CD14-positive monocyte (primary cell): Measurements from ENCODE around the gene ELP1. TPM values are rescaled to one million over a fixed set of nuclear protein-coding genes. Genes with fewer than 3 reads are reported as not detected.
A peak's percentile ranks its signal among the peaks of the same experiment; 100 is the strongest.

ENCODE experiments used
- DNase-seq, 3 donors: peaks; one replicate each; pipeline ENCODE4 v3.0.0-alpha.2; 2011 to 2022
- H2AFZ ChIP-seq: 2 replicates; pipeline ENCODE4 v1.6.0; 2012; ENCODE audit warnings: mild to moderate bottlenecking, low read depth, low read length, inconsistent platforms; ENCODE audit not compliant: insufficient read depth, poor library complexity, severe bottlenecking
- H3K27ac ChIP-seq, 2 donors: 1 replicate in 1 of 2; 2 replicates in 1 of 2; pipeline ENCODE4 v1.5.1; 2012 to 2013; ENCODE audit warnings: low read length in 2 of 2, control low read depth in 1 of 2, inconsistent platforms in 1 of 2, low read depth in 1 of 2, mild to moderate bottlenecking in 1 of 2
- H3K27me3 ChIP-seq, 2 donors: one replicate each; pipeline versions ENCODE4 v1.6.0 to v1.6.1; 2011 to 2013; ENCODE audit warnings: low read length in 2 of 2; ENCODE audit not compliant: control insufficient read depth in 2 of 2, insufficient read depth in 2 of 2
- H3K36me3 ChIP-seq, 2 donors: replicated peaks in 1 of 2; 1 replicate in 1 of 2; 2 replicates in 1 of 2; pipeline versions ENCODE4 v1.5.1 to v1.6.1; 2012 to 2013; ENCODE audit warnings: low read length in 2 of 2, control low read depth in 1 of 2, inconsistent platforms in 1 of 2, mild to moderate bottlenecking in 1 of 2; ENCODE audit not compliant: insufficient read depth in 2 of 2, control insufficient read depth in 1 of 2
- H3K4me1 ChIP-seq, 2 donors: 1 replicate in 1 of 2; 2 replicates in 1 of 2; pipeline versions ENCODE4 v1.5.1 to v1.6.1; 2012 to 2013; ENCODE audit warnings: low read length in 2 of 2, control low read depth in 1 of 2, inconsistent platforms in 1 of 2, mild to moderate bottlenecking in 1 of 2, moderate library complexity in 1 of 2; ENCODE audit not compliant: insufficient read depth in 2 of 2, control insufficient read depth in 1 of 2
- H3K4me2 ChIP-seq: replicated peaks from 2 replicates; pipeline ENCODE3; 2012; ENCODE audit warnings: low read length, moderate library complexity, mild to moderate bottlenecking; ENCODE audit not compliant: poor library complexity, severe bottlenecking; ENCODE audit errors: extremely low read depth
- H3K4me3 ChIP-seq, 3 experiments: fragments of 200-600 bp in 1 of 3; sonication (generic) in 1 of 3; replicated peaks in 1 of 3; 1 replicate in 2 of 3; 2 replicates in 1 of 3; pipeline ENCODE4 v1.5.1; 2011 to 2013; ENCODE audit warnings: low read length in 3 of 3, mild to moderate bottlenecking in 3 of 3, control low read depth in 2 of 3, low read depth in 2 of 3, inconsistent platforms in 1 of 3, moderate library complexity in 1 of 3
- H3K79me2 ChIP-seq: 2 replicates; pipeline ENCODE4 v1.6.0; 2012; ENCODE audit warnings: mild to moderate bottlenecking, control low read depth, inconsistent platforms, low read length, moderate library complexity; ENCODE audit not compliant: insufficient read depth
- H3K9ac ChIP-seq: 2 replicates; pipeline ENCODE4 v1.6.0; 2017; ENCODE audit warnings: low read length, mild to moderate bottlenecking; ENCODE audit not compliant: insufficient read depth, poor library complexity, severe bottlenecking
- H3K9me3 ChIP-seq, 2 donors: replicated peaks in 1 of 2; 1 replicate in 1 of 2; 2 replicates in 1 of 2; pipeline versions ENCODE4 v1.5.1 to v1.6.1; 2012 to 2013; ENCODE audit warnings: low read length in 2 of 2, control low read depth in 1 of 2; ENCODE audit not compliant: control insufficient read depth in 1 of 2, insufficient read depth in 1 of 2
- H4K20me1 ChIP-seq: 2 replicates; pipeline ENCODE4 v1.6.0; 2012; ENCODE audit warnings: mild to moderate bottlenecking, low read length, control low read depth, moderate library complexity; ENCODE audit not compliant: insufficient read depth
- H3K27ac Mint-ChIP-seq, 7 donors: one replicate each; pipeline ENCODE4 v1.8.0; 2020; ENCODE audit warnings: mild to moderate bottlenecking in 7 of 7, mixed read lengths in 7 of 7, moderate library complexity in 6 of 7, inconsistent platforms in 2 of 7
- H3K27me3 Mint-ChIP-seq, 3 donors: one replicate each; pipeline ENCODE4 v1.8.0; 2021 to 2022; ENCODE audit warnings: low read depth in 3 of 3, mild to moderate bottlenecking in 3 of 3, mixed read lengths in 3 of 3, moderate library complexity in 3 of 3, inconsistent platforms in 1 of 3
- H3K36me3 Mint-ChIP-seq, 2 donors: one replicate each; pipeline ENCODE4 v1.8.0; 2020; ENCODE audit warnings: mixed read lengths in 2 of 2, inconsistent platforms in 1 of 2, mild to moderate bottlenecking in 1 of 2
- H3K4me1 Mint-ChIP-seq: one replicate; pipeline ENCODE4 v1.8.0; 2020; ENCODE audit warnings: mild to moderate bottlenecking, mixed read lengths
- H3K4me3 Mint-ChIP-seq, 2 donors: one replicate each; pipeline ENCODE4 v1.8.0; 2020; ENCODE audit warnings: mild to moderate bottlenecking in 2 of 2, mixed read lengths in 2 of 2, moderate library complexity in 1 of 2
- H3K9me3 Mint-ChIP-seq, 7 donors: one replicate each; pipeline ENCODE4 v1.8.0; 2020 to 2022; ENCODE audit warnings: mixed read lengths in 7 of 7, mild to moderate bottlenecking in 6 of 7, moderate library complexity in 6 of 7, inconsistent platforms in 2 of 7
- CTCF ChIP-seq: fragments of 200-600 bp; IDR thresholded peaks from one replicate; pipeline ENCODE4 v1.8.0; 2022; ENCODE audit warnings: antibody characterized with exemption, mild to moderate bottlenecking
- WGBS: methylation state at CpG from one replicate; pipeline ENCODE4 v1.1.5; 2013; ENCODE audit warnings: missing lambda C conversion rate; ENCODE audit not compliant: insufficient coverage; 5-methylcytosine and 5-hydroxymethylcytosine counted together
- intact Hi-C, 2 donors: fragments of 100-400 bp; cut with micrococcal nuclease; formaldehyde crosslinking; loops; one replicate each; pipeline versions ENCODE4 v1.15.0 to v1.15.1; 2023
- polyA plus RNA-seq, 3 donors: library from polyadenylated mRNA; depleted of rRNA in 1 of 3; unstranded in 2 of 3; stranded (reverse) in 1 of 3; fragments of 300-500 nt in 2 of 3; fragments of >200 nt in 1 of 3; fragmentation: Illumina TruSeq in 2 of 3; gene quantifications; 1 replicate in 2 of 3; 2 replicates in 1 of 3; pipeline ENCODE4 v1.2.3, GENCODE V29; 2012 to 2021

Gene ELP1
- polyA plus RNA-seq, 3 donors = 7.9 to 12.2 (median 11.1) TPM

- H3K27ac Mint-ChIP-seq = no peak overlapping the region
- Histone ChIP-seq H3K4me1 (no peaks in the 10 kb centered on the region), H3K9ac (no peak overlapping the region), H3K4me2 (no peak overlapping the region), H3K27ac (no peak overlapping the region), H3K36me3 (peaks cover 6 to 11% of the 10 kb centered on the region in 2 donors), H3K4me3 (no peak overlapping the region), H4K20me1 (no peaks in the 10 kb centered on the region), H2AFZ (no peak overlapping the region), H3K9me3 (no peaks in the 10 kb centered on the region), H3K79me2 (no peaks in the 10 kb centered on the region), H3K27me3 (no peaks in the 10 kb centered on the region)
- WGBS = 100% methylated on average over 1 of the region's 3 CpGs
- peaks cover 16 to 18% of the 10 kb centered on the region in 2 donors for H3K36me3 Mint-ChIP-seq
- peaks cover 0 to 7% (median 0%) of the 10 kb centered on the region in 3 donors for H3K27me3 Mint-ChIP-seq
- intact Hi-C loops = no loop called here
- no peak for TF ChIP-seq CTCF
- peaks cover 0 to 2% (median 0%) of the 10 kb centered on the region in 7 donors for H3K9me3 Mint-ChIP-seq
- H3K4me1 Mint-ChIP-seq = peaks cover 7% of the 10 kb centered on the region
- no peak overlapping the region for H3K4me3 Mint-ChIP-seq
- DNase-seq = no peak
These were observed 70.0 kb downstream of the ELP1 start for GRCh38 chr9:108863891-108864290.

GRCh38 chr9:108861997-108862396 is 71.9 kb downstream of the ELP1 start, which contains the start of gene ACTL7A:
TSS of gene ACTL7A (plus strand) at chr9:108862266. CDS start at chr9:108862323, 57 bp downstream.
- H3K4me1 ChIP-seq = peaks cover 0 to 3% of the 10 kb centered on the region in 2 donors
- no peaks in the 10 kb centered on the region for H4K20me1 ChIP-seq
- TF ChIP-seq CTCF = no peak
- Mint-ChIP-seq H3K27me3 (peaks cover 0 to 8% (median 0%) of the 10 kb centered on the region in 3 donors), H3K9me3 (peaks cover 0 to 2% (median 0%) of the 10 kb centered on the region in 7 donors), H3K4me3 (no peak within 1 kb of the TSS), H3K27ac (peak within 1 kb of the TSS in 1 of 7 donors; percentile 28), H3K36me3 (peaks cover under 1 to 3% of the 10 kb centered on the region in 2 donors), H3K4me1 (peaks cover 20% of the 10 kb centered on the region)
- H3K27me3 ChIP-seq = no peaks in the 10 kb centered on the region
- no peak for DNase-seq
- intact Hi-C loops = no loop called here
- H3K4me3 ChIP-seq = no peak within 1 kb of the TSS
- no peaks in the 10 kb centered on the region for H3K9me3 ChIP-seq
- no peak within 1 kb of the TSS for H2AFZ ChIP-seq
- no peak within 1 kb of the TSS for H3K27ac ChIP-seq
- H3K36me3 ChIP-seq = no peaks in the 10 kb centered on the region
- no peak within 1 kb of the TSS for H3K9ac ChIP-seq
- WGBS = 100% methylated on average over 1 of the region's 3 CpGs
- H3K4me2 ChIP-seq = no peak within 1 kb of the TSS
- H3K79me2 ChIP-seq = no peaks in the 10 kb centered on the region
